GM19324 (cell line): Measurements from ENCODE around the gene SECISBP2.

Experiments
- ATAC-seq: cut with Tn5 transposase; IDR thresholded peaks from one replicate; pipeline ENCODE4 v1.9.1; 2021; ENCODE audit warnings: mild to moderate bottlenecking, moderate library complexity; ENCODE audit not compliant: unreplicated experiment, low FRiP score

The SECISBP2 gene

DNA sequence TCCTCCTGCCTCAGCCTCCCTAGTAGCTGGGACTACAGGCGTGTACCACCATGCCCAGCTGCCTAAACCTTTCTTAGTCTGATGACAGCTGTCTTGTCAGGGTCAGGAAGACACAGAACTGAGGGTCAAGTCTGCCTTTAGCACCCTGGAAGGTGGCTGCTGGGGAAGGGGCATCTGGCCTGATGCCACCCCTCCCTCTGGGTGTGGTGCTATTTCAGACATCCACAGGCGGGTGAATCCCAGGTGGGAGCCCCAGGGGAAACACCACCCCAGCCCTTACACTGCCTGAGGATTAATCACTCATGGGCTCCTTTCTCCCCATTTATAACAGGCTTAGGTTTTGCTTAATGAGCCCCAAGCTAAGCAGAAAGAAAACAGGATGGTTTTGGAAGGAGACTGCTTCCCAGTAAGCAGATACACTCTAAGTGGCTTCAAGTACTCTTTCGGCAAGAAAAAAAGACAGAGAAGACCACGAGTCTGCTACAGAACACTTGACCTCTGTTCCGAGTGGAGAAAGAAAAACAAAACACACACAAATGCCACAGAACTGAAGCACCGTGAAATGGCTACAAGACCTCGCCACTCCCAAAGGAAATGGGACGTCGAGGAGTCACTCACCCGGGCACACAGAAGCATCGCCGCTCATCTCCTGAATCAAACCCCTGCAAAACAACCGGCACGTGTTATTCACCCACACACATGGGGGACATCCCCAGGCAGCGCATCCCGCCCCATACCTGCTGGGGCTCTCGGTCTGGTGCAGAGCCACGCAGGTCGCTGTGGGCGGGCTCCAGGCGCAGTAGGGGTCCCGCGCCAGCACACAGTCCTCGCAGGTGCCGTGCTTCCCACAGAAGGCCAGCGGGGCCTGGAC lies 62.4 kb downstream of the SECISBP2 start:
- no peak for ATAC-seq

DNA sequence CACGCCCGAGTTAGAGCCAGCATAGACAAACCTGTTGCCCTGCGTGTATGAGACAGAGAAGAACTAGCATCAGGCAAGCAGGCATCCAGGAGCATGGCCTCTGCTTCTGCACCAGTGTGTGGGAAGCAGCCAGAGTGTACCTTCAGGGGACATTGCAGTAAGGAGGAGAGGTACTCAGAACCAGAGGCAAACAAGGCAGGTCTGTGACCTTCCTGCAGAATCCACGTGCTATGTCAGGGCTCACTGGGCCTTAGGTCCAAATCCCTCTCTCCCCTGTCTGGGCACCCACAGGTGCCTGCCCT lies 63.0 kb downstream of the SECISBP2 start:
- ATAC-seq = no peak

- no peak for ATAC-seq
Observed at GRCh38 chr9:89382026-89382986, 64.0 kb downstream of the SECISBP2 start.

GRCh38 chr9:89383030-89383720 lies 64.9 kb downstream of the SECISBP2 start:
- ATAC-seq = no peak

GRCh38 chr9:89383721-89384300 lies 65.5 kb downstream of the SECISBP2 start:
- ATAC-seq = no peak

DNA sequence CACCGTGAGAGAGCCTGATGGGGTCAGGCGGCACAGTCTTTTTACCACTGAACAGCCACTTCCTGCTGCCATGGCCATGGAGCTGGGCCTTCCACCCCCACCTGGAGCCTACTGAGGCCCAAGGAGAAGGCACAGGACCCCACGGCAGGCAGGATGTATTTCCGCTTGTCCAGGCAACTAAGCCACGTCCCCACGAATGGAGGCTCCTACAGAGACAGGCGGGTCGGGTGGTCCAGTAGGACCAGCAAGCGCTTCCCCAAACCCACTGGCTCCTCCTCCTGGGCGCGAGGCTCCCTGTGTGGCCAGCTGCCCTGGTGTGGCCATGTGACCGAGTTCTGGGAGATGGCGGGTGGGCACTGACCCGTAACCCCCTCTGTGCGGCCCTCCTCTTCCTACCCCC lies 66.5 kb downstream of the SECISBP2 start:
- ATAC-seq = no peak

GRCh38 chr9:89386206-89386605 lies 67.9 kb downstream of the SECISBP2 start:
- ATAC-seq = no peak

DNA sequence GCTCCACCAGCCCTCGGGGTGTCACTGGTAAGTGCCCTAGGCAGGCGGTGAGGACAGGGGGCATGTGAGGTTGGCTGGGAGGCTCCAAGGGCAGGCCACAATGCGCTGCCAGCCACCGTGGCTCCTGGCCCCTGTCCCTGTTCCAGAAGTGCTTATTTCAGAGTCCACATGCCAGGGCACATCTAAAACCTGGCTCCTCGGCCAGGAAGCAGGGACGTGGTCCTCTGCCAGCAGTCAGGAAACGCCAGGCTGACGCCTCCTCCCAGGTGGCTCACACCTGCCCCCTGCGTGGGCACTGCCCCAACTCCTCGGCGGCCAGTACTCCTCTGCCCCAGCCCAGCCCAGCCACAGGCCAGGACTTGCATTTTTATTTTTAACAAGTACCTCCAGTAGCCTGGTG lies 68.5 kb downstream of the SECISBP2 start:
- ATAC-seq = no peak

- ATAC-seq = no peak
Observed at GRCh38 chr9:89387197-89387849, 69.0 kb downstream of the SECISBP2 start.

GRCh38 chr9:89388084-89388867 lies 70.0 kb downstream of the SECISBP2 start:
- ATAC-seq = no peak

DNA sequence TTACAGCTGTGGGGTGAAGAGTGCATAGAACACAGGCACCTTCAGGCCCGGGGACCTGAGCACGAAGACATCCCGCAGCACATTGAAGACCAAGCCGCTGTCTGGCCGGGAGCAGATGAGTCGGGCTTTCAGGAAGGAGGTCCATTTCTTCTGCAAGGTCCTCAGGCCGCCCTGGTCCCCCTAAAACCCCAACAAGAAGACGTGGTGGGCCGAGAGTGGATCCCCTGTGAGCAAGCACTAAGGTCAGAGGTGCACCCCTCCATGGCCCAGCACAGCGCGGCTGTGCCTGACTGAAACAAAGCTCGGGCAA lies 70.5 kb downstream of the SECISBP2 start:
- no peak for ATAC-seq

GRCh38 chr9:89390068-89390555 lies 71.8 kb downstream of the SECISBP2 start:
- no peak for ATAC-seq

- no peak for ATAC-seq
Observed at GRCh38 chr9:89390578-89391116, 72.3 kb downstream of the SECISBP2 start.

- ATAC-seq = no peak
Observed at GRCh38 chr9:89391585-89391984, 73.3 kb downstream of the SECISBP2 start.

DNA sequence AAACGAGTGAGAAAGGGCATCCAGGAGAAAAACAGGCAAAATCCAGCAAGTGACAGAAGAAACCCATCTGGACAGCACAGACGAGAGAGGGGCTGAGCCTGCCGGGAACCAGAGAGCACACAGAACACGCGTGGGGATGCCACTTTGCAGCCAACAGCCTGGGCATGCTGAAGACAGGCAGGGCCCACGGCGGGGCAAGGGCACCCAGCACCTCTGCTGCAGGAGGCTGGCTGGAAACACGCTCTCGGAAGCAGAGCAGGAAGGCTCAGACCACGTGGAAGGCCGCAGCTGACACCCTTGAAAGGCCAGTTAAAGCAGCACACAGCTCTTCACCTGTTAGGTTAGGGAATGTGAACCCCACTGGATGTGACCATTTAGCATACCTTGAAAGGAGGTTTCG lies 76.1 kb downstream of the SECISBP2 start:
- no peak for ATAC-seq

DNA sequence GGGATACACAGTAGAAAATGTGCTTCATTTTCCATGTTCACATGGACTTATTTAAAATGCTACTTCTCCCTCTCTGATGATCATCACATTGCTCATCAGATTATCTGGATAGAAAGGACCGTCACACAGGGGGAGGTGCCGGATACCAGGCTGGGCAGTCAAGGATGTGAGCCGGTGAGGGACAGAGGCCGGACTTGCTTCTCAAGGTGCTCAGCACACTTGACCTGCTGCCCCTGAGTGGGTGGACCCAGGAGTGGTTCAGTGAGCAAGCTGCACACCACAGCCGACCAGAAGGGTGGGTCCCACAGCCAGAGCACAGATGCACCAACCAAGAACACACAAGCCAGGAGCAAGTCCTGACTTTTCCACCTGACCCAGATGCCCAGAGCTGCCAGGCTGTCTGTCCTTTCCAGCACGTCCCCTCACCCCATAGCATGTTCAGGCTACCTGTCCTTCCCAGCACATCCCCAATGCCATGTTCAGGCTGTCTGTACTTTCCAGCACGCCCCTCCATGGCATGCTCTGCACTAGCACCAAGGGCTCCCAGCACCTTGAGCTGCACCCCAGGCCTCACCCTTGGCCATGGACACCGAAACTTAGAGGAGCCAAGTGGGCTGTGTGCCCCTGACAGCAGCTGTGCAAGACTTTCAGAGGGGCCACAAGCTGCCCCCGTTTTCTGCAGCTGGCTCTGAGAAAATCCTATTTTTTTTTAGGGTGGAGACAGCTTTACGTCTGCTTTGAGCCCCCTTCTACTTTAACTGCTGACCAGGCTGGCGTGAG lies 77.8 kb downstream of the SECISBP2 start:
- ATAC-seq = no peak

DNA sequence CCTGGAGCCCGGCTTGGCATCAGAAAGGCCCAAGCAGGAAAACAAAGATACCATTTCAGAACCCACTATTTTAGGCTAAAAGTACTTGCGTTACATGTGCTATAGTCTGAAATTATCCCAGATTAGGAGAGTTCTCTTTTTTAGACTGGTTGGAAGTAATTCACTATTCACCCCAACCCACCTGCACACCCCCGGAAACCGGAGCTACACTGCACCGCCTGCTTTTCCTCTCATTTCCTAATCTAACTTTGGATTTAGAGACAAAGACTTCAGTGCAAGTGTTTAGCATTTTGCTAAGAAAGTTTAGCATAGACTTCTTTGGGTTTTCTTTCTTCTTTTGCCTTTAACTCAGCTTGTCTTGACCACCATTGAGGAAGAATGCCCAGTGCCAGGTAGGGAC lies 79.2 kb downstream of the SECISBP2 start:
- no peak for ATAC-seq

GRCh38 chr9:89398621-89399020 lies 80.3 kb downstream of the SECISBP2 start:
- ATAC-seq = no peak
